ENCODE data around the gene WNT8B.

DNA sequence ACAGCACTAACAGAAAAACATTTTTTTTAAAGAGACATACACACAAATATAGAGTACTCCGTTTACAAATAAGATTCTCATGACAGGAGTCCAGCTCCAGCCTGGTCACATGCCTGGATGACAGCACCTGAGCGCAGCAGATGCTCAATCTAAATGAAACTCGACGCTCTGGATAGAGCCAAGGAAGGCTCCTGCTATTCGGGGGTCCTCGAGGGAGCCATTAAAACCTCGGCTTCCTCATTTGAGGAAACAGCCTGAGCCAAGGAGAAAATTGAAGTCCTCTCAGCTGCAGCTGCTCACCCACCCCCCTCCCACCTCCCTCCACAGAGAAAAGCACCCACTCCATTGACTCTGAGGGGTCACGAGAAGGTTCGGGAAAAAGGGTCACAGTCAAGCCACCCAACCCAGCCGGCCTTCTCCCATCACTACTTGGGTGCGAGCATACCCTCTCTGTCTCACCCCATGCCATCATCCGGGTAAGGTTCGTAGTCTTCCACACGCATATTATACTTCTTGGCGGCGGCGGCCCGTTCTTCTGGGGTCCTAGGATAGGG, 66.2 kb downstream of the WNT8B start:
- TF ChIP-seq, protein P1, sequence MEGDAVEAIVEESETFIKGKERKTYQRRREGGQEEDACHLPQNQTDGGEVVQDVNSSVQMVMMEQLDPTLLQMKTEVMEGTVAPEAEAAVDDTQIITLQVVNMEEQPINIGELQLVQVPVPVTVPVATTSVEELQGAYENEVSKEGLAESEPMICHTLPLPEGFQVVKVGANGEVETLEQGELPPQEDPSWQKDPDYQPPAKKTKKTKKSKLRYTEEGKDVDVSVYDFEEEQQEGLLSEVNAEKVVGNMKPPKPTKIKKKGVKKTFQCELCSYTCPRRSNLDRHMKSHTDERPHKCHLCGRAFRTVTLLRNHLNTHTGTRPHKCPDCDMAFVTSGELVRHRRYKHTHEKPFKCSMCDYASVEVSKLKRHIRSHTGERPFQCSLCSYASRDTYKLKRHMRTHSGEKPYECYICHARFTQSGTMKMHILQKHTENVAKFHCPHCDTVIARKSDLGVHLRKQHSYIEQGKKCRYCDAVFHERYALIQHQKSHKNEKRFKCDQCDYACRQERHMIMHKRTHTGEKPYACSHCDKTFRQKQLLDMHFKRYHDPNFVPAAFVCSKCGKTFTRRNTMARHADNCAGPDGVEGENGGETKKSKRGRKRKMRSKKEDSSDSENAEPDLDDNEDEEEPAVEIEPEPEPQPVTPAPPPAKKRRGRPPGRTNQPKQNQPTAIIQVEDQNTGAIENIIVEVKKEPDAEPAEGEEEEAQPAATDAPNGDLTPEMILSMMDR (IDR thresholded peaks at IDR 0.05) = no peak
- no peak for TF ChIP-seq EZH2 (IDR thresholded peaks at IDR 0.05; ENCODE audit: borderline replicate concordance, insufficient read depth, low read depth, low read length, poor library complexity, severe bottlenecking)

All from B cell (primary cell).